HG03378 (cell line): ENCODE measurements around the gene ZNF230.

Experiments
- ATAC-seq: cut with Tn5 transposase; IDR thresholded peaks from one replicate; pipeline ENCODE4 v1.9.1; 2021; ENCODE audit warnings: mild to moderate bottlenecking, moderate library complexity; ENCODE audit not compliant: unreplicated experiment

The ZNF230 gene

DNA sequence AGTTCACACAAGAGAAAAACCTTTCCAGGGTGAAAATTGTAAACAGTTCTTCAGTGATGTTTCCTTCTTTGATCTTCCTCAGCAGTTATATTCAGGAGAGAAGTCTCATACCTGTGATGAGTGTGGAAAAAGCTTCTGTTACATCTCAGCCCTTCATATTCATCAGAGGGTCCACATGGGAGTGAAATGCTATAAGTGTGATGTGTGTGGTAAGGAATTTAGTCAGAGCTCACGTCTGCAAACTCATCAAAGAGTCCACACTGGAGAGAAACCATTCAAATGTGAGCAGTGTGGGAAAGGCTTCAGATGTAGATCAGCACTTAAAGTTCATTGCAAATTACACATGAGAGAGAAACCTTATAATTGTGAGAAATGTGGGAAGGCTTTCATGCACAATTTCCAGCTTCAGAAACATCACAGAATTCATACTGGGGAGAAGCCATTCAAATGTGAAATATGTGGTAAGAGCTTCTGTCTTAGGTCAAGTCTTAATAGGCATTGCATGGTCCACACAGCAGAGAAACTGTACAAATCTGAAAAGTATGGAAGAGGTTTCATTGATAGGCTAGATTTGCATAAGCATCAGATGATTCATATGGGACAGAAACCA is 29.3 kb downstream of the ZNF230 start:
- no peak for ATAC-seq

- no peak for ATAC-seq
Observed at GRCh38 chr19:44042147-44042546, 39.4 kb downstream of the ZNF230 start.

GRCh38 chr19:44050740-44051649 is 48.2 kb downstream of the ZNF230 start:
- ATAC-seq, result peak; percentile 9

DNA sequence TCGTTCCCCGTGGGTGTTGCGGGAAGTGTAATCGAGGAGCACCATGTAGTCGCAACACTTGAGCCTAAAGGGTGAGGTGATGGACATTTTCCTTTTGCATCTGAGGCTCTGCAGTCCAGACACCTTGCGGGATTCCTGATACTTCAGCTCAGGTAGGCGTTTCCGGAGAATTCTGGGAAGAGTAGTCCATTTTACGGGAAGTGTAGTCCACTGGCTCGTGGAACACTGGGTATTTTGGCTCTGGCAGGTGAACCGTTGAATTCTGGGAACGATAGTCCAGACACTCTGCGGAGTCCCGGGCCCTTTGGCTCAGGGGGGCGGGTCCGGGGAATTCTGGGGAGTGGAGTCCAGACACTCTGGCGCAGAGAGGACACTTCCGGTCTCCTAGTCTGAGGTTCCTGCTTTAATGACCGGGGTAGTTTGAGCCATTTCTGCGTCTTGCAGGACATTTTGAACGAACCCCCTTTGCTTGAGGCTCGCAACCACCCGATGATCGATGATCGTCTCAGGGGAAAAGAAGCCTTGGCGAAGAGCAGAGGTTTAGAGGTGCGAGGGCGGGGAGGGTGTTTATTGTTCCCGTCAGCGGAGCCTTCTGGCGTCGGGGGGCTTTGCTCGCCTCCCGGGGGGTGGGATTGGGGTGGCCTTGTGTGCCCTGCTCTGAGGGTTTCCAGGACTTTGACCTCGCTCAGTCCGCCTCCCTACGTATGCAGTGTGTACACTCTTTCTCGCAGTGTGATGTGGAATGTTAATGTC is 49.1 kb downstream of the ZNF230 start, which contains the start of gene ZNF223:
TSS of gene ZNF223 (plus strand) at position 387 of the 753 bp plus-strand sequence. CDS start 3,141 bp downstream, outside the sequence.
- ATAC-seq, result peak; percentile 56

DNA sequence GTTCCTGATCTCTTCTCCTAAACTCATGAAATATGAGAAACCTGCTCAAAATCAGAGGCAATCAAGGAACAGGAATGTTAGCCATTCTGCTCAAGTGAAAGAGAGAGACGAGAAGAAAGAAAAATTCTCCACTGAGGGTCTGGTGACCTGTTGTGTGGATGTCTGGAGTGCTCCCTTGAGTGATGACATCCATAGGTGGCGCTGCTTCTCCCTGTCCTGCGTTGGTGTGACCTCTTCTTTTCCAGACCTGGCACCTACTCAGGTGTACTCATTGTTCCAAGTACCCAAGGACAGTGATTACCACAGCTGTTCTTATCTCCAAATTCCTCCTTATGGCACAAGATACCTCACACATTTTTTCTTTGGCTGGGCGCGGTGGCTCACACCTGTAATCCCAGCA is 53.1 kb downstream of the ZNF230 start:
- no peak for ATAC-seq

DNA sequence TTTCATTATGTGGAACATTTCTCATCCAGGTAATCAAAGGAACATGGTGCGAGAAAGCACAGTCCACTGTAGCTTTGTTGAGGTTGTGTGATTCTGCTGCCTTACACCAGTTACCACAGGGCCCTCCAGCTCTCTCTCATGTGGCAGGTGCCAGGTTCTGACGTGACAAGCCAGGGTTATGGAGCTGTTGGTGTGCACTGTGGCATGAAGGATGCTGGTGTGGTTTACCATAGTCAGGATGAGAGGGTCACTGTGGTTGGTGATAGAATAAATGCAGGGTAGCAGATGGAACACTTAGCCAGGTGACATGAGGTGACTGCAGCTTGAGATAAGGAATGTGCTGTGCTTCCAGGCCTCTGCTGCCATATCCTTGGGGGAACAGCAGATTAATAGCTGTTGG is 56.5 kb downstream of the ZNF230 start:
- ATAC-seq, result no peak

GRCh38 chr19:44061038-44061437 is 58.3 kb downstream of the ZNF230 start:
- no peak for ATAC-seq
